Immature natural killer cell (primary cell): ENCODE measurements around the gene DDA1. TPM values are rescaled to one million over a fixed set of nuclear protein-coding genes. Genes with fewer than 3 reads are reported as not detected.

Experiments
- DNase-seq, 3 donors: peaks; one replicate each; pipeline ENCODE4 v3.0.0; 2022; ENCODE audit warnings: mixed read lengths in 1 of 3
- H3K27ac Mint-ChIP-seq, 6 donors: one replicate each; pipeline ENCODE4 v1.8.0; 2020; ENCODE audit warnings: mixed read lengths in 6 of 6, mild to moderate bottlenecking in 5 of 6, inconsistent platforms in 4 of 6, moderate library complexity in 3 of 6
- H3K27me3 Mint-ChIP-seq, 3 donors: one replicate each; pipeline ENCODE4 v1.8.0; 2020 to 2021; ENCODE audit warnings: low read depth in 3 of 3, mild to moderate bottlenecking in 3 of 3, mixed read lengths in 3 of 3, moderate library complexity in 3 of 3, inconsistent platforms in 1 of 3
- H3K36me3 Mint-ChIP-seq, 3 donors: one replicate each; pipeline ENCODE4 v1.8.0; 2020; ENCODE audit warnings: mixed read lengths in 3 of 3, inconsistent platforms in 2 of 3, mild to moderate bottlenecking in 2 of 3
- H3K4me1 Mint-ChIP-seq, 2 donors: one replicate each; pipeline ENCODE4 v1.8.0; 2020; ENCODE audit warnings: inconsistent platforms in 2 of 2, mild to moderate bottlenecking in 2 of 2, mixed read lengths in 2 of 2, moderate library complexity in 1 of 2
- H3K4me3 Mint-ChIP-seq, 5 donors: one replicate each; pipeline ENCODE4 v1.8.0; 2020; ENCODE audit warnings: mild to moderate bottlenecking in 5 of 5, mixed read lengths in 5 of 5, inconsistent platforms in 3 of 5, moderate library complexity in 3 of 5
- H3K9me3 Mint-ChIP-seq, 6 donors: one replicate each; pipeline ENCODE4 v1.8.0; 2020; ENCODE audit warnings: mild to moderate bottlenecking in 6 of 6, mixed read lengths in 6 of 6, inconsistent platforms in 4 of 6, moderate library complexity in 3 of 6
- polyA plus RNA-seq, 3 donors: library from polyadenylated mRNA; unstranded; fragments of 300-500 nt; fragmentation: Illumina TruSeq; gene quantifications; one replicate each; pipeline ENCODE4 v1.2.3, GENCODE V29; 2021

Gene DDA1
- polyA plus RNA-seq, 3 donors from 2014 or later, result 30.0 to 48.6 (median 40.6) TPM

GRCh38 chr19:17341386-17341785 lies 32.0 kb downstream of the DDA1 start:
- H3K36me3 Mint-ChIP-seq, result no peaks in the 10 kb centered on the region
- no peak overlapping the region for H3K4me3 Mint-ChIP-seq
- H3K27ac Mint-ChIP-seq, result no peak overlapping the region
- H3K27me3 Mint-ChIP-seq, result peaks cover 0 to 6% (median 2%) of the 10 kb centered on the region in 3 donors
- H3K4me1 Mint-ChIP-seq, result peaks cover 18 to 20% of the 10 kb centered on the region in 2 donors
- no peaks in the 10 kb centered on the region for H3K9me3 Mint-ChIP-seq
- DNase-seq, result no peak

GRCh38 chr19:17341845-17342244 lies 32.5 kb downstream of the DDA1 start:
- DNase-seq, result no peak
- Mint-ChIP-seq H3K9me3 (no peaks in the 10 kb centered on the region), H3K27ac (no peak overlapping the region), H3K4me3 (no peak overlapping the region), H3K4me1 (peaks cover 15 to 16% of the 10 kb centered on the region in 2 donors), H3K36me3 (no peaks in the 10 kb centered on the region), H3K27me3 (peaks cover 0 to 6% (median 2%) of the 10 kb centered on the region in 3 donors)

GRCh38 chr19:17346109-17346671 lies 36.8 kb downstream of the DDA1 start:
- no peak overlapping the region for H3K4me3 Mint-ChIP-seq
- peaks cover 4 to 7% of the 10 kb centered on the region in 2 donors for H3K4me1 Mint-ChIP-seq
- peak; percentile 63 to 70 (median 68) for DNase-seq
- H3K27me3 Mint-ChIP-seq, result peaks cover 3 to 13% (median 4%) of the 10 kb centered on the region in 3 donors
- no peak overlapping the region for H3K27ac Mint-ChIP-seq
- H3K36me3 Mint-ChIP-seq, result no peaks in the 10 kb centered on the region
- H3K9me3 Mint-ChIP-seq, result no peaks in the 10 kb centered on the region

GRCh38 chr19:17347361-17347760 lies 38.0 kb downstream of the DDA1 start:
- Mint-ChIP-seq H3K27me3 (peaks cover 3 to 13% (median 10%) of the 10 kb centered on the region in 3 donors), H3K4me3 (no peak overlapping the region), H3K27ac (no peak overlapping the region), H3K9me3 (no peaks in the 10 kb centered on the region), H3K4me1 (peaks cover 4 to 7% of the 10 kb centered on the region in 2 donors), H3K36me3 (no peaks in the 10 kb centered on the region)
- no peak for DNase-seq

GRCh38 chr19:17347877-17348276 lies 38.5 kb downstream of the DDA1 start:
- Mint-ChIP-seq H3K9me3 (no peaks in the 10 kb centered on the region), H3K27me3 (peaks cover 6 to 13% (median 10%) of the 10 kb centered on the region in 3 donors), H3K27ac (no peak overlapping the region), H3K4me3 (no peak overlapping the region), H3K4me1 (peaks cover 4 to 7% of the 10 kb centered on the region in 2 donors), H3K36me3 (no peaks in the 10 kb centered on the region)
- DNase-seq, result no peak

- Mint-ChIP-seq H3K27me3 (peaks cover 6 to 13% (median 10%) of the 10 kb centered on the region in 3 donors), H3K27ac (no peak overlapping the region), H3K4me3 (no peak overlapping the region), H3K9me3 (no peaks in the 10 kb centered on the region), H3K36me3 (no peaks in the 10 kb centered on the region), H3K4me1 (peaks cover 4 to 7% of the 10 kb centered on the region in 2 donors)
- no peak for DNase-seq
These were observed 39.3 kb downstream of the DDA1 start for GRCh38 chr19:17348700-17349099.

- H3K27ac Mint-ChIP-seq, result no peak overlapping the region
- no peak overlapping the region for H3K4me3 Mint-ChIP-seq
These were observed 42.6 kb downstream of the DDA1 start for GRCh38 chr19:17351815-17352435.

GRCh38 chr19:17352608-17353280 lies 43.4 kb downstream of the DDA1 start:
- no peak for DNase-seq

More at GRCh38 chr19:17351815-17352435, 42.6 kb downstream of the DDA1 start:
- H3K4me1 Mint-ChIP-seq, result no peaks in the 10 kb centered on the region
- peaks cover 6 to 13% (median 8%) of the 10 kb centered on the region in 3 donors for H3K27me3 Mint-ChIP-seq
- no peaks in the 10 kb centered on the region for H3K9me3 Mint-ChIP-seq
- no peak for DNase-seq
- H3K36me3 Mint-ChIP-seq, result no peaks in the 10 kb centered on the region

GRCh38 chr19:17353386-17353785 lies 44.0 kb downstream of the DDA1 start:
- no peak overlapping the region for H3K27ac Mint-ChIP-seq
- H3K4me1 Mint-ChIP-seq, result no peaks in the 10 kb centered on the region
- H3K27me3 Mint-ChIP-seq, result peaks cover 4 to 6% (median 4%) of the 10 kb centered on the region in 3 donors
- DNase-seq, result no peak
- no peak overlapping the region for H3K4me3 Mint-ChIP-seq
- no peaks in the 10 kb centered on the region for H3K36me3 Mint-ChIP-seq
- no peaks in the 10 kb centered on the region for H3K9me3 Mint-ChIP-seq

More at GRCh38 chr19:17352608-17353280, 43.4 kb downstream of the DDA1 start:
- H3K36me3 Mint-ChIP-seq, result no peaks in the 10 kb centered on the region
- no peak overlapping the region for H3K27ac Mint-ChIP-seq
- no peaks in the 10 kb centered on the region for H3K4me1 Mint-ChIP-seq
- H3K4me3 Mint-ChIP-seq, result no peak overlapping the region
- H3K9me3 Mint-ChIP-seq, result no peaks in the 10 kb centered on the region
- peaks cover 6 to 8% (median 6%) of the 10 kb centered on the region in 3 donors for H3K27me3 Mint-ChIP-seq

GRCh38 chr19:17357078-17357666 lies 47.8 kb downstream of the DDA1 start:
- Mint-ChIP-seq H3K4me3 (no peak overlapping the region), H3K27ac (no peak overlapping the region), H3K4me1 (no peaks in the 10 kb centered on the region), H3K9me3 (no peaks in the 10 kb centered on the region), H3K36me3 (no peaks in the 10 kb centered on the region), H3K27me3 (peaks cover 0 to 6% (median 1%) of the 10 kb centered on the region in 3 donors)
- DNase-seq, result no peak

- Mint-ChIP-seq H3K36me3 (no peaks in the 10 kb centered on the region), H3K27ac (no peak overlapping the region), H3K4me1 (no peaks in the 10 kb centered on the region), H3K27me3 (peaks cover 0 to 5% (median 1%) of the 10 kb centered on the region in 3 donors), H3K9me3 (no peaks in the 10 kb centered on the region), H3K4me3 (no peak overlapping the region)
- DNase-seq, result no peak
These were observed 48.4 kb downstream of the DDA1 start for GRCh38 chr19:17357724-17358123.

GRCh38 chr19:17358395-17358794 lies 49.0 kb downstream of the DDA1 start:
- no peak for DNase-seq
- Mint-ChIP-seq H3K4me3 (no peak overlapping the region), H3K27ac (no peak overlapping the region), H3K9me3 (no peaks in the 10 kb centered on the region), H3K27me3 (peaks cover 0 to 3% (median 1%) of the 10 kb centered on the region in 3 donors), H3K36me3 (no peaks in the 10 kb centered on the region), H3K4me1 (no peaks in the 10 kb centered on the region)

GRCh38 chr19:17359905-17360800 lies 50.8 kb downstream of the DDA1 start:
- H3K27ac Mint-ChIP-seq, result no peak overlapping the region
- peaks cover 1 to 3% (median 2%) of the 10 kb centered on the region in 3 donors for H3K27me3 Mint-ChIP-seq
- no peaks in the 10 kb centered on the region for H3K36me3 Mint-ChIP-seq
- no peak overlapping the region for H3K4me3 Mint-ChIP-seq
- H3K4me1 Mint-ChIP-seq, result no peaks in the 10 kb centered on the region
- no peaks in the 10 kb centered on the region for H3K9me3 Mint-ChIP-seq
- DNase-seq, result no peak
